ENCODE data around the gene NADSYN1. TPM values are rescaled to one million over a fixed set of nuclear protein-coding genes. Genes with fewer than 3 reads are reported as not detected.

NADSYN1 gene
- total RNA-seq, 1 experiment from 2014 or later: 79.7 TPM

DNA sequence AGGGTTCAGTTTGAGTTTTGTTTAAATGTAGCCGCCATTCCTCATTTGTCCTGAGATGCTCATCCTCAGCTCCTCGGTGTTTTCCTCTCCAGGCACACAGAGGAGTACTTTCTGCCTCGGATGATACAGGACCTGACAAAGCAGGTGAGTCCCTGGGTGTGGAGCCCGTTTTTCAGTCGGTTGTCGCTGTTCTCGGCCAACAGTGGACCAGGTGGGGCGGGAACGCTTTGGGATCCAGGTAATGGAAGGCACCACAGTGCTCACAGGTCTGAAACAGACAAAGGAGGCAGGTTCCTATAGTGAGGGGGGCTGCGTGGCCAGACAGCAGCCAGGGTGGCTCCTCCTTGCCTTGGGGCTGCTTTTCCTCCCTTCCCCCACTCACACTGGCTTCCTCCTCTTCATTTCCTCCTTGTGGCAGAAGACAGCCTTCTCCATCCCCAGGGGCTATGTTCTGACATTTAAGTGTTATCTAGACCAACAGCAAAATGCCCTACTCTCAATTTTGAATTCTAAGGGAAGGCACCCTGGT, 19.4 kb downstream of the NADSYN1 start:
- H3K9me3 Mint-ChIP-seq (ENCODE audit: low read depth, unreplicated experiment): no peaks in the 10 kb centered on the region
- H3K4me1 Mint-ChIP-seq (ENCODE audit: low read depth, unreplicated experiment): no peaks in the 10 kb centered on the region
- no peaks in the 10 kb centered on the region for H3K27me3 Mint-ChIP-seq (ENCODE audit: unreplicated experiment)
- no peak for DNase-seq
- intact Hi-C loops (cut with micrococcal nuclease; ENCODE audit: unreplicated experiment): no loop called here
- no TSS peak for BruUV-seq (replicated peaks)
- H3K36me3 Mint-ChIP-seq (ENCODE audit: insufficient read depth, unreplicated experiment): peaks cover 21% of the 10 kb centered on the region
- H3K27ac Mint-ChIP-seq (ENCODE audit: unreplicated experiment): no peak overlapping the region
- CTCF ChIA-PET: interaction anchor here (1.0 kb wide), 1 partner anchor 13 kb away, joined by 3 read pairs; no protein-coding TSS in a partner anchor
- TF ChIP-seq, protein P1, sequence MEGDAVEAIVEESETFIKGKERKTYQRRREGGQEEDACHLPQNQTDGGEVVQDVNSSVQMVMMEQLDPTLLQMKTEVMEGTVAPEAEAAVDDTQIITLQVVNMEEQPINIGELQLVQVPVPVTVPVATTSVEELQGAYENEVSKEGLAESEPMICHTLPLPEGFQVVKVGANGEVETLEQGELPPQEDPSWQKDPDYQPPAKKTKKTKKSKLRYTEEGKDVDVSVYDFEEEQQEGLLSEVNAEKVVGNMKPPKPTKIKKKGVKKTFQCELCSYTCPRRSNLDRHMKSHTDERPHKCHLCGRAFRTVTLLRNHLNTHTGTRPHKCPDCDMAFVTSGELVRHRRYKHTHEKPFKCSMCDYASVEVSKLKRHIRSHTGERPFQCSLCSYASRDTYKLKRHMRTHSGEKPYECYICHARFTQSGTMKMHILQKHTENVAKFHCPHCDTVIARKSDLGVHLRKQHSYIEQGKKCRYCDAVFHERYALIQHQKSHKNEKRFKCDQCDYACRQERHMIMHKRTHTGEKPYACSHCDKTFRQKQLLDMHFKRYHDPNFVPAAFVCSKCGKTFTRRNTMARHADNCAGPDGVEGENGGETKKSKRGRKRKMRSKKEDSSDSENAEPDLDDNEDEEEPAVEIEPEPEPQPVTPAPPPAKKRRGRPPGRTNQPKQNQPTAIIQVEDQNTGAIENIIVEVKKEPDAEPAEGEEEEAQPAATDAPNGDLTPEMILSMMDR (IDR thresholded peaks at IDR 0.05; ENCODE audit: unreplicated experiment): no peak
- no peak overlapping the region for H3K4me3 Mint-ChIP-seq (ENCODE audit: low read depth, unreplicated experiment)

DNA sequence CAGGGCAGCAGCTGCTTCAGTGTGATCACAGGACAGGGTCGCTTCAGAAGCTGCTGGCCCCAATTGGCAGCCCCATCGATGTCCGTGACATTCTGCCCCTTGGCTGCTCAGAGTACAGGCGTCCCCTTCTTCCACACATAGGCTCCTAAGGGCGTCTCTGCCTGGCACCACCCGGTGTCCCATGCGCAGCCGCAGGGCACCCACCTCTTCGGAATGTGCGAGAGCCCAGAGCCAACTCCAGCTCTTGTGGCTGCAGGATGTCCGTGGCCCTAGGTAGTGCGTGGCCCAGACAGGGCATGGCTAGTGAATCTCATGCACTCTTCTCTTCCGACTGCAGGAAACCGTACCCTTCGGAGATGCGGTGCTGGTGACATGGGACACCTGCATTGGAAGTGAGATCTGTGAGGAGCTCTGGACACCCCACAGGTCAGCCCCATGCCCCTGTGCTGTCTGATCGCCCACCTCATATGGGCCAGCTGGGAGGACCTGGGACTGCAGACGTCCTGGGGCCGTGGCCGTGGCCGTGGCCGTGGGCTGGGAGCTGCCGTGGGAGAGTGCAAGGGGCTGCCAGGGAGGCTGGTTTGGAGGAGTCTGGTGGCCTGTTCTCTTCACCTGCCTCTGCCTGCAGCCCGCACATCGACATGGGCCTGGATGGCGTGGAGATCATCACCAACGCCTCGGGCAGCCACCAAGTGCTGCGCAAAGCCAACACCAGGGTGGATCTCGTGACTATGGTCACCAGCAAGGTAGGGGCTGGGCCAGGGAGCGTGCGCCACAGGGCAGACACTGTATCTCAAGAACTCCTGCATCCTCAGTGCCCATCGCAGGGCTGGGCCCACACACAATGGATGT, 20.2 kb downstream of the NADSYN1 start:
- H3K27ac Mint-ChIP-seq (ENCODE audit: unreplicated experiment): no peak overlapping the region
- TF ChIP-seq, protein P1 (IDR thresholded peaks at IDR 0.05; ENCODE audit: unreplicated experiment): no peak
- no peaks in the 10 kb centered on the region for H3K9me3 Mint-ChIP-seq (ENCODE audit: low read depth, unreplicated experiment)
- no peak for DNase-seq
- H3K27me3 Mint-ChIP-seq (ENCODE audit: unreplicated experiment): no peaks in the 10 kb centered on the region
- H3K36me3 Mint-ChIP-seq (ENCODE audit: insufficient read depth, unreplicated experiment): peaks cover 25% of the 10 kb centered on the region
- H3K4me1 Mint-ChIP-seq (ENCODE audit: low read depth, unreplicated experiment): no peaks in the 10 kb centered on the region
- BruUV-seq (replicated peaks): no TSS peak
- H3K4me3 Mint-ChIP-seq (ENCODE audit: low read depth, unreplicated experiment): no peak overlapping the region
- intact Hi-C loops (cut with micrococcal nuclease; ENCODE audit: unreplicated experiment): no loop called here
- CTCF ChIA-PET: interaction anchor here (1.0 kb wide), 1 partner anchor 12 kb away, joined by 3 read pairs; no protein-coding TSS in a partner anchor

DNA sequence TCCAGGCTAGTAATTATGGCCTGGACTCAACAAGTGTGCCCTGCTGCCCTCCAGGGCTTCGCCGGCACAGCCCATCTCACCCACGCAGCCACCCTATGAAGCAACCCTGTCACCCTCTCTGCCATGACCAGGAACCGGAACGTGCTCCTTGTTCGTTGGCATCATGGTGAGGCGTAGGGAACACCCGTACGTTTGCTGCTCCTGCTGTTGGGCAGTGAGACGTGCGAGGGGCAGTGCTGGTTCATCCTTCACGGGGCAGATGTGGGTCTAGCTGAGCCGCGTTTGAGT, 20.7 kb downstream of the NADSYN1 start:
- intact Hi-C loops (cut with micrococcal nuclease; ENCODE audit: unreplicated experiment): no loop called here
- no TSS peak for BruUV-seq (replicated peaks)
- Mint-ChIP-seq H3K4me1 (ENCODE audit: low read depth, unreplicated experiment) (no peaks in the 10 kb centered on the region), H3K27ac (ENCODE audit: unreplicated experiment) (no peak overlapping the region), H3K36me3 (ENCODE audit: insufficient read depth, unreplicated experiment) (peaks cover 27% of the 10 kb centered on the region), H3K9me3 (ENCODE audit: low read depth, unreplicated experiment) (no peaks in the 10 kb centered on the region), H3K4me3 (ENCODE audit: low read depth, unreplicated experiment) (no peak overlapping the region), H3K27me3 (ENCODE audit: unreplicated experiment) (no peaks in the 10 kb centered on the region)
- no peak for DNase-seq
- TF ChIP-seq, protein P1 (IDR thresholded peaks at IDR 0.05; ENCODE audit: unreplicated experiment): no peak
- CTCF ChIA-PET: no interaction called here

DNA sequence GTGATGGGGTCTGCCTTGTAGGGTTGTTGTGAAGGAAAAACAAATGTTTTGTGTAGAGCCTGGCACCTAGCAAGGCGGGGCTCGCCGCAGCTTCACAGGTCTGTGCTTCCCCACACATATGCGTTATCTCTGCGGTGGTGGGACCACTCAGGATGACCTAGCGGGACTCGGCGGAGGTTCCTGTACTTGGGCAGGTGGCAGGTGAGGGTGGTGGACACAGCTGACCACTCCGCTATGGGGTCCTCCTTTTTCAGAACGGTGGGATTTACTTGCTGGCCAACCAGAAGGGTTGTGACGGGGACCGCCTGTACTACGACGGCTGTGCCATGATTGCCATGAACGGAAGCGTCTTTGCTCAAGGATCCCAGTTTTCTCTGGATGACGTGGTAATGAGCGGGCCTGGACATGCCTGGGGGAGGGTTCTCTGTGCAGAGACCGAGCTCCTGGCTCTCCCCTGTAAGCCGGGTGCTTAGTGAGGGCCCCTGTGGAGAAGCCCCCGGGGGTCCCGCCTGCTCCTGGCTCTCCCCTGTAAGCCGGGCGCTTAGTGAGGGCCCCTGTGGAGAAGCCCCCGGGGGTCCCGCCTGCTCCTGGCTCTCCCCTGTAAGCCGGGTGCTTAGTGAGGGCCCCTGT, 21.3 kb downstream of the NADSYN1 start:
- intact Hi-C loops (cut with micrococcal nuclease; ENCODE audit: unreplicated experiment): no loop called here
- no TSS peak for BruUV-seq (replicated peaks)
- no peaks in the 10 kb centered on the region for H3K27me3 Mint-ChIP-seq (ENCODE audit: unreplicated experiment)
- CTCF ChIA-PET: no interaction called here
- H3K9me3 Mint-ChIP-seq (ENCODE audit: low read depth, unreplicated experiment): no peaks in the 10 kb centered on the region
- TF ChIP-seq, protein P1 (IDR thresholded peaks at IDR 0.05; ENCODE audit: unreplicated experiment): no peak
- H3K36me3 Mint-ChIP-seq (ENCODE audit: insufficient read depth, unreplicated experiment): peaks cover 32% of the 10 kb centered on the region
- H3K4me1 Mint-ChIP-seq (ENCODE audit: low read depth, unreplicated experiment): no peaks in the 10 kb centered on the region
- no peak overlapping the region for H3K4me3 Mint-ChIP-seq (ENCODE audit: low read depth, unreplicated experiment)
- DNase-seq: no peak
- H3K27ac Mint-ChIP-seq (ENCODE audit: unreplicated experiment): no peak overlapping the region
